Measurements from ENCODE around the gene PIAS3.

PIAS3 gene

DNA sequence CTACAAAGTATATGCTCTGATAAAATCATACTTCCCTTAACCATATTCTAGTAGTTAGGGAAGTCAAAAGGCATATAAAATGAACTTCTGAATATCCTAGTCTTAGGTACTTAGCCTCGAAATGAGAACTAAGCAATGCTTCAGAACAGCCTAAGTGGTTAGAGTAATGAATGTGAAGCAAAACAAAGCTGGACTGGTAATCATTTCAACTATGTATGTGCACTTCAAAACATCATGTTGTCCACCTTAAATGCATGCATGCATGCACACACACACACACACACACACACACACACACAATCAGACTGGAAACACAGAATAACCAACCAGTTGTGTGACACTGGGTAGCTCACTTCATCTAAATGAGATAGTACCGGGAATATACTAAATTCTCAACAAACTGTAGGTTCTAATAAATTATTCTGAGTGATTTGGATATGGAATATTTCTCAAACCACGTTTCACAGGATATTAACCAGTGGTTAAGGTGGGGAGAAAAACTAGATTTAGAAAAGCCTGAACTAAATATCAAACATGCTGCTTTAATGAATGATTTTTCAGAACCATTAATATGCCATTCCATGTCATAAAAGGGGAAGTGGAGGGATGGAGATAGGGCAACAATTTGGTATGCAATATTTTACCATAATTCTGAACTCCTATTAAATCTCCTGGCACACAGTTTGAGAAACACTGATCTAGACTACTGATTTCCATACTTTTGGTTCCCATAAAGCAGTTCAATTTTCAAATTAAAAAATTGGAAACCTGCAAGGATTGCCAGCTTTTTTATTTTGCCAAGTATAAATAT lies 54.4 kb downstream of the PIAS3 start:
- Histone ChIP-seq H2AFZ (ENCODE audit: low read length, unreplicated experiment) (no peak overlapping the region), H3K36me3 (ENCODE audit: insufficient read depth, low read length) (0 out of 2 replicates have a peak, but pooled peaks cover 4% of the 10 kb centered on the region), H3K4me1 (ENCODE audit: control insufficient read depth, insufficient read depth, low read length, unreplicated experiment) (peaks cover 19% of the 10 kb centered on the region), H3K27ac (ENCODE audit: low read depth, low read length) (no peak overlapping the region), H3K79me2 (ENCODE audit: control insufficient read depth, insufficient read depth, low read length, unreplicated experiment) (peaks cover 84% of the 10 kb centered on the region), H3K27me3 (ENCODE audit: insufficient read depth, low read length) (no peaks in the 10 kb centered on the region), H3K4me3 (ENCODE audit: low read depth, low read length) (no peak overlapping the region)

DNA sequence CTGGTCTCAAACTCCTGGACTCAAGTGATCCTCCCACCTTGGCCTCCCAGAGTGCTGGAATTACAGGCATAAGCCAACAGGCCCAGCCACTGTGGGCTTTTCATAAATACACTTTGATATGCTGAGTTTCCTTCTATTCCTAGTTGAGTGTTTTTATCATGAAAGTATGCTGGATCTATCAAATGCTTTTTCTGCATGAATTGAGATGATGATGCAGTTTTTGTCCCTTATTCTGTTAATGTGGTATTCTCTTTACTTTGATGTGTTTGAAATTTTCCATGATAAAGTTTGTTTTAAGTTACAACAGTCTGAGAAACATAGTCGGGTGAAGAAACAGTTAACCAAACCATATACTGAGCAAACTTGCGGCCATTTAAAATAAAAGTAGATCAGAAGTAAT lies 59.1 kb downstream of the PIAS3 start:
- Histone ChIP-seq H2AFZ (ENCODE audit: low read length, unreplicated experiment) (no peak overlapping the region), H3K36me3 (ENCODE audit: insufficient read depth, low read length) (peaks cover 26% of the 10 kb centered on the region), H3K27ac (ENCODE audit: low read depth, low read length) (no peak overlapping the region), H3K4me1 (ENCODE audit: control insufficient read depth, insufficient read depth, low read length, unreplicated experiment) (peaks cover 19% of the 10 kb centered on the region), H3K79me2 (ENCODE audit: control insufficient read depth, insufficient read depth, low read length, unreplicated experiment) (peaks cover 65% of the 10 kb centered on the region), H3K27me3 (ENCODE audit: insufficient read depth, low read length) (no peaks in the 10 kb centered on the region), H3K4me3 (ENCODE audit: low read depth, low read length) (no peak overlapping the region)
